H9 (cell line): ENCODE results near the gene ASCC2. TPM values are rescaled to one million over a fixed set of nuclear protein-coding genes. Genes with fewer than 3 reads are reported as not detected.

ENCODE experiments used
- DNase-seq: peaks from one replicate; pipeline ENCODE4 v3.0.0-alpha.2; 2017
- H2AFZ ChIP-seq: one replicate; pipeline ENCODE4 v1.6.1; 2013; ENCODE audit warnings: mild to moderate bottlenecking, low read length, control low read depth, moderate library complexity
- H2AK5ac ChIP-seq: 2 replicates; pipeline ENCODE4 v1.6.1; 2013; ENCODE audit warnings: low read length, control low read depth, mixed read lengths; ENCODE audit not compliant: insufficient read length
- H2BK120ac ChIP-seq: one replicate; pipeline ENCODE4 v1.6.1; 2013; ENCODE audit warnings: low read depth, mild to moderate bottlenecking, low read length, control low read depth, inconsistent platforms; ENCODE audit not compliant: poor library complexity, severe bottlenecking
- H2BK12ac ChIP-seq: 2 replicates; pipeline ENCODE4 v1.6.1; 2013; ENCODE audit warnings: low read length, control low read depth, mixed read lengths, low read depth; ENCODE audit not compliant: insufficient read length
- H2BK15ac ChIP-seq: 2 replicates; pipeline ENCODE4 v1.6.1; 2013; ENCODE audit warnings: low read depth, low read length, control low read depth
- H2BK20ac ChIP-seq: one replicate; pipeline ENCODE4 v1.6.1; 2013; ENCODE audit warnings: low read depth, mild to moderate bottlenecking, low read length, control low read depth, inconsistent platforms; ENCODE audit not compliant: poor library complexity, severe bottlenecking
- H2BK5ac ChIP-seq: 2 replicates; pipeline ENCODE4 v1.6.1; 2013; ENCODE audit warnings: low read length, control low read depth, mixed read lengths; ENCODE audit not compliant: insufficient read length
- H3K14ac ChIP-seq: 2 replicates; pipeline ENCODE4 v1.6.1; 2013; ENCODE audit warnings: low read length, control low read depth; ENCODE audit not compliant: insufficient read depth
- H3K18ac ChIP-seq: 2 replicates; pipeline ENCODE4 v1.6.1; 2013; ENCODE audit warnings: low read depth, mild to moderate bottlenecking, mixed read lengths, low read length, control low read depth; ENCODE audit not compliant: insufficient read length
- H3K23ac ChIP-seq: 2 replicates; pipeline ENCODE4 v1.6.1; 2013; ENCODE audit warnings: low read length, control low read depth, mixed read lengths, low read depth; ENCODE audit not compliant: insufficient read length
- H3K23me2 ChIP-seq: 2 replicates; pipeline ENCODE4 v1.6.1; 2013; ENCODE audit warnings: low read depth, mild to moderate bottlenecking, mixed read lengths, low read length, control low read depth; ENCODE audit not compliant: insufficient read length, poor library complexity, severe bottlenecking
- H3K27ac ChIP-seq: 2 replicates; pipeline ENCODE4 v1.5.1; 2013; ENCODE audit warnings: low read length, control low read depth, mixed read lengths, low read depth; ENCODE audit not compliant: insufficient read length
- H3K27me3 ChIP-seq: 2 replicates; pipeline ENCODE4 v1.6.1; 2013; ENCODE audit warnings: low read length, control low read depth, inconsistent platforms; ENCODE audit not compliant: insufficient read depth
- H3K4ac ChIP-seq: 2 replicates; pipeline ENCODE4 v1.6.1; 2013; ENCODE audit warnings: low read depth, mild to moderate bottlenecking, control low read depth, inconsistent platforms, low read length, moderate library complexity
- H3K4me1 ChIP-seq: 2 replicates; pipeline ENCODE4 v1.6.1; 2013; ENCODE audit warnings: low read length, control low read depth, inconsistent platforms; ENCODE audit not compliant: insufficient read depth
- H3K4me2 ChIP-seq: 2 replicates; pipeline ENCODE4 v1.6.1; 2013; ENCODE audit warnings: low read length, control low read depth, mixed read lengths; ENCODE audit not compliant: insufficient read length, insufficient read depth
- H3K56ac ChIP-seq: 2 replicates; pipeline ENCODE4 v1.6.1; 2013; ENCODE audit warnings: low read depth, mild to moderate bottlenecking, mixed read lengths, low read length, control low read depth; ENCODE audit not compliant: insufficient read length
- H3K79me1 ChIP-seq: 2 replicates; pipeline ENCODE4 v1.6.1; 2013; ENCODE audit warnings: low read depth, mild to moderate bottlenecking, moderate library complexity, low read length, control low read depth, inconsistent platforms; ENCODE audit not compliant: insufficient read depth, poor library complexity, severe bottlenecking
- H3K79me2 ChIP-seq: 2 replicates; pipeline ENCODE4 v1.6.1; 2013; ENCODE audit warnings: low read length, control low read depth, inconsistent platforms; ENCODE audit not compliant: insufficient read depth
- H3K9ac ChIP-seq: 2 replicates; pipeline ENCODE4 v1.6.1; 2013; ENCODE audit warnings: low read length, control low read depth, mixed read lengths; ENCODE audit not compliant: insufficient read length; ENCODE audit errors: extremely low read depth
- H3K9me3 ChIP-seq: one replicate; pipeline ENCODE4 v1.6.1; 2013; ENCODE audit warnings: low read depth, low read length, inconsistent platforms; ENCODE audit not compliant: control insufficient read depth
- H3T11ph ChIP-seq: one replicate; pipeline ENCODE4 v1.6.1; 2013; ENCODE audit warnings: mild to moderate bottlenecking, low read length, control low read depth, inconsistent platforms
- H4K20me1 ChIP-seq: one replicate; pipeline ENCODE4 v1.6.1; 2013; ENCODE audit not compliant: control insufficient read depth, insufficient read length, insufficient read depth
- H4K5ac ChIP-seq: 2 replicates; pipeline ENCODE4 v1.6.1; 2013; ENCODE audit warnings: low read depth, mild to moderate bottlenecking, mixed read lengths, low read length, control low read depth; ENCODE audit not compliant: insufficient read length
- H4K8ac ChIP-seq: replicated peaks from 2 replicates; pipeline ENCODE4 v1.6.1; 2013; ENCODE audit warnings: low read length, control low read depth, mixed read lengths, low read depth; ENCODE audit not compliant: insufficient read length
- H4K91ac ChIP-seq: 2 replicates; pipeline ENCODE4 v1.6.1; 2013; ENCODE audit warnings: low read depth, mild to moderate bottlenecking, moderate library complexity, mixed read lengths, low read length, control low read depth; ENCODE audit not compliant: insufficient read length
- H3K27ac Mint-ChIP-seq, 3 experiments: 2 replicates in 2 of 3; 3 replicates in 1 of 3; pipeline ENCODE4 v1.8.0; 2020 to 2021; ENCODE audit warnings: mixed read lengths in 3 of 3, mild to moderate bottlenecking in 1 of 3, moderate library complexity in 1 of 3
- H3K27me3 Mint-ChIP-seq: 2 replicates; pipeline ENCODE4 v1.8.0; 2021; ENCODE audit warnings: low read depth, mild to moderate bottlenecking, moderate library complexity, mixed read lengths
- H3K36me3 Mint-ChIP-seq, 3 experiments: 2 replicates in 2 of 3; 3 replicates in 1 of 3; pipeline ENCODE4 v1.8.0; 2020 to 2021; ENCODE audit warnings: low read depth in 3 of 3, mixed read lengths in 3 of 3; ENCODE audit not compliant: insufficient read depth in 1 of 3
- H3K4me1 Mint-ChIP-seq, 2 experiments: 2 replicates each; pipeline ENCODE4 v1.8.0; 2020; ENCODE audit warnings: mixed read lengths in 2 of 2
- H3K4me3 Mint-ChIP-seq, 2 experiments: 2 replicates in 1 of 2; 3 replicates in 1 of 2; pipeline ENCODE4 v1.8.0; 2020 to 2021; ENCODE audit warnings: mild to moderate bottlenecking in 2 of 2, mixed read lengths in 2 of 2, moderate library complexity in 1 of 2
- H3K9me3 Mint-ChIP-seq, 2 experiments: 2 replicates in 1 of 2; 3 replicates in 1 of 2; pipeline ENCODE4 v1.8.0; 2020; ENCODE audit warnings: mild to moderate bottlenecking in 2 of 2, mixed read lengths in 2 of 2, moderate library complexity in 1 of 2
- WGBS: extraction: QIAGEN DNeasy Blood & Tissue Kit; methylation state at CpG from one replicate; pipeline ENCODE4 v1.1.7; 2013; ENCODE audit warnings: missing lambda C conversion rate, low lambda C conversion rate, mixed read lengths; ENCODE audit not compliant: insufficient read length; ENCODE audit errors: extremely low coverage; 5-methylcytosine and 5-hydroxymethylcytosine counted together
- total RNA-seq: library from RNA; stranded (reverse); gene quantifications from 2 replicates; pipeline ENCODE4 v1.2.1, GENCODE V29; 2021
- TF ChIP-seq, protein P1 (sequence below): fragments of 200-600 bp; sonication (generic); conservative IDR thresholded peaks from 3 replicates; pipeline ENCODE4 v1.8.0; 2021; ENCODE audit warnings: antibody characterized with exemption, mild to moderate bottlenecking

ASCC2 gene
- total RNA-seq, 1 experiment from 2014 or later, result 48.2 TPM

DNA sequence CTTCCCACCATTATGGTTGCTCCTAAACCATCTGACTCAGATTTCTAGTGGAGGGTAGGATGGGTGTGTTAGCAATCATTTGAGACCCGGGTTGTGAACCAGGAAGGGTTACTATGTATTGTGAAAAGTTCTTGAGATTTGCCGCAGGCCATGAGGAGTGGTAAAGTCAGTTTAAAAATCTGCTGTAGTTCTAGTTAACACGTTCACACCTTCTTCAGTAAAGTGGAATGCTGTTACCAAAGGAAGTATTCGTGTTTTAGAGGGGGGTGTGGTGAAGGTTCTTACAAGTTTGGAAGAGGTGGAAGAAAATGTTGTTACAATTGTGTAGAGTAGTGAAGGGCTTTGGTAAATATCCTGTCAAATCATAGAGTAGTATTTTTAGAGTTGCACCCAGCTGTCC, 47.5 kb upstream of the ASCC2 start:
- H3K27ac Mint-ChIP-seq, result no peak overlapping the region

More for the DNA sequence above, 47.5 kb upstream of the ASCC2 start:
- Histone ChIP-seq H4K91ac (no peak overlapping the region), H3K4me2 (no peak overlapping the region), H3K14ac (no peak overlapping the region), H2BK15ac (no peak overlapping the region), H3K79me2 (peaks cover 5% of the 10 kb centered on the region; the same call in 1 of the 2 replicates), H2BK12ac (no peak overlapping the region), H2BK20ac (no peak overlapping the region), H3K27me3 (no peaks in the 10 kb centered on the region), H2BK5ac (no peak overlapping the region), H2AK5ac (no peak overlapping the region), H3K4ac (no peak overlapping the region), H3K4me1 (no peaks in the 10 kb centered on the region), H3T11ph (no peak overlapping the region), H2AFZ (no peak overlapping the region), H2BK120ac (no peak overlapping the region), H3K27ac (no peak overlapping the region), H3K9me3 (no peaks in the 10 kb centered on the region), H4K5ac (no peak overlapping the region), H3K23ac (no peak overlapping the region), H3K56ac (no peak overlapping the region), H3K9ac (no peak overlapping the region), H4K8ac (no peak overlapping the region), H3K79me1 (no peaks in the 10 kb centered on the region), H3K23me2 (peaks cover 2% of the 10 kb centered on the region), H3K18ac (no peak overlapping the region), H4K20me1 (no peaks in the 10 kb centered on the region)
- no CpG with 5 or more reads among the region's 4 CpGs for WGBS
- H3K4me1 Mint-ChIP-seq, result peaks cover 7% of the 10 kb centered on the region in 2 experiments; a peak in 3 of 4 replicates
- H3K27me3 Mint-ChIP-seq, result peaks cover 2% of the 10 kb centered on the region; the same call in 1 of the 2 replicates
- no peaks in the 10 kb centered on the region for H3K9me3 Mint-ChIP-seq
- DNase-seq, result no peak
- no peaks in the 10 kb centered on the region for H3K36me3 Mint-ChIP-seq
- TF ChIP-seq, protein P1, sequence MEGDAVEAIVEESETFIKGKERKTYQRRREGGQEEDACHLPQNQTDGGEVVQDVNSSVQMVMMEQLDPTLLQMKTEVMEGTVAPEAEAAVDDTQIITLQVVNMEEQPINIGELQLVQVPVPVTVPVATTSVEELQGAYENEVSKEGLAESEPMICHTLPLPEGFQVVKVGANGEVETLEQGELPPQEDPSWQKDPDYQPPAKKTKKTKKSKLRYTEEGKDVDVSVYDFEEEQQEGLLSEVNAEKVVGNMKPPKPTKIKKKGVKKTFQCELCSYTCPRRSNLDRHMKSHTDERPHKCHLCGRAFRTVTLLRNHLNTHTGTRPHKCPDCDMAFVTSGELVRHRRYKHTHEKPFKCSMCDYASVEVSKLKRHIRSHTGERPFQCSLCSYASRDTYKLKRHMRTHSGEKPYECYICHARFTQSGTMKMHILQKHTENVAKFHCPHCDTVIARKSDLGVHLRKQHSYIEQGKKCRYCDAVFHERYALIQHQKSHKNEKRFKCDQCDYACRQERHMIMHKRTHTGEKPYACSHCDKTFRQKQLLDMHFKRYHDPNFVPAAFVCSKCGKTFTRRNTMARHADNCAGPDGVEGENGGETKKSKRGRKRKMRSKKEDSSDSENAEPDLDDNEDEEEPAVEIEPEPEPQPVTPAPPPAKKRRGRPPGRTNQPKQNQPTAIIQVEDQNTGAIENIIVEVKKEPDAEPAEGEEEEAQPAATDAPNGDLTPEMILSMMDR, result no peak
- no peak overlapping the region for H3K4me3 Mint-ChIP-seq
